Limb (tissue), 2 donors: Measurements from ENCODE around the gene CCNL1.
A peak's percentile ranks its signal among the peaks of the same experiment; 100 is the strongest.

Experiments
- DNase-seq, 2 donors: peaks; one replicate each; pipeline ENCODE4 v3.0.0-alpha.2; 2016; ENCODE audit errors: extremely low spot score in 2 of 2

CCNL1 gene

DNA sequence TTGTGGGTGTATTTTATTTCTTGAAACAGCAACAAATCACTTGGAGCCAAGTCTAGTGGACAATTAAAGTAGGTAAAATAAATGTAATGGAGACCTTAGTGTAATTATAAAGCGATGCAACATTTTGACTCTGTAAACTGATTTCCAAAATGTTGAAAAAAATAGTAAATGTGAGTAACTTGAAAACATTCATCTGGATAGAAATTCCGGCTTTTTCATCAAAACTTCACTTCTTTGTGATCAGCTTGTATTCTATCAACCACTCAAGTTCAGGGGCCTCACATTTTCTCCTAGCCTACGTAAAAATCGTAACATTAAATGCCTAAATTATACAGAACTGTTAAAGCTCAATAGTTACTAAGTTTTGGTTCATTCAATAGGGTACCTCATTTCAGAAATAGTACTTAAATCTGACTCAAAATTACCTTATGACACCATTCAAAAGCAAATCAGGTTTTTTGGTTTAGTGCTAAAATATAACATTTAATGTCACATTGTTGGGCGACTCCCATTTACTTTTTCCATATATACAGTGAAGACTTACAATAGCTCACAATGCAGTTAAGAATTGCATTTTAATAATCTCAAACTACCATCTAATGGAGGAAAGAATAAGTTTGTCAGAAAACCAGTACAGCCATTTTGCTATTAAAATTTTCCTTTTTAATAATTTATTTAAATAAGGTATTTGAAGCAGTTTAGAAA lies 12.7 kb downstream of the CCNL1 start:
- DNase-seq: no peak

DNA sequence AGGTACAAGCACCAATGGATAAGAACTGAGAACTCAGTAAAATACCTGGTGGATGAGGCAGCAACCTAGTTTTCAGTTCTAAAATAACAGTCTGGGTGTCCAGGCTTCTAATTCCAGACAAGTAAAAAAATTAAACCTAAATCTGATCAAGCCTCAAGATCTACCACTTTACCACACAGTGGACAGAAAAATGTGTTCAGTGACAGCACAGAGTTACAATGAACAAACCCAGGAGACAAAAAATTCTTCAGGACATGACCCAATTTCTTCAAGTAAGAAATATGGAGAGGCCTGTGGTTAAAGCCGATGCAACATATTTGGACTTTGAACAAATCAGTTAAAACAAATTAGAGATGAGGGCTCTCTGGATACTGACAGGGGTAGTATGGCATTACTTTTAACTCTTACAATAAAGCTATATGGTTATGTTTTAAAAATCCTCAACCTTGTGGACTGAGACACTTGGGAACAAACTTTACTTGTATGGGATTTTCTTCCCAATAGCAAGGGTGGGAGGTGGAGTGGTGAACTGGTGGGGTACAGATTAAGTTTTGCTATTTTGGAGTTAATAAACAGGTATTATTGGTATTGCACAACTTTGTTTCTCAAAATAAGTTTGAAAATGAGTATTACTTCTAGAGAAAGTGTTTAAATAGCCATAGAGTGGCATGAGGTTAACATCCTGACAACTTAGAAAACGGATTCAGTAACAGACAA lies 14.2 kb downstream of the CCNL1 start:
- no peak for DNase-seq

- no peak for DNase-seq
These were observed 17.6 kb downstream of the CCNL1 start for GRCh38 chr3:157142315-157142714.

GRCh38 chr3:157139938-157140534 lies 19.9 kb downstream of the CCNL1 start:
- DNase-seq: no peak

DNA sequence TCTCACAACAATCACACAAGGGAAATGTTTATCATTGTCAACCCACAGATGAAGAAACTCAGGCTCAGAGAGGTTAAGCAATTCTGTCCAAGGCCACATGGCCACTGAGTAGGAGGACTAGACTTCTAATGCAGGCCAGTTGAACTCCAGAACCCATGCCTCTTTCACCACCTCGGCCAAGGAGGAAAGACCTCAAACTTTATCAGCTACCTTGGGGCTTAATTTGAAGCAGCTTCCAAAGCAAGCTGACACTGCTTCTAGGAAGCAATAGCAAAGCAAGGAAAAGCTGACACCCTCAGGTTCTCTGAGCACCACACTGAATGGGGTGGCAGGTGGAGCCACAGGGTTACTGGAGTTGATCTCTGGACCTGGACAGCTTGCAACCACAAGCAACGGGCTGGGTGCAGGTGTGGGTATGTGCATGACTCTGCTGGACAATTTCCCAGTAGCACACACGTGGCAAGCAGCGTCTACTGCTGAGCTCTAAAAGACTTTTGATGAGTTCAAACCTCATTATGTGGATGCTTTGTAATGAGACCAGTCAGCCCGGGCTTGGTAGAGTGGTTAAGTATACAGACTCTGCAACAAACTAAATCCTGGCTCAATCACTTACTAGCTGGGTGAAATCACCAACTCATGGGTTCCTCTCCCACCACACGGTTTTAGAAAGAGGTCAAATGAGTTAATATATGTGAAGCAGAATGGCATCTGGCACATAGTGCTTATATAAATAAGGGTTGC lies 23.1 kb downstream of the CCNL1 start:
- DNase-seq: no peak

- no peak for DNase-seq
These were observed 24.1 kb downstream of the CCNL1 start for GRCh38 chr3:157135671-157136396.

DNA sequence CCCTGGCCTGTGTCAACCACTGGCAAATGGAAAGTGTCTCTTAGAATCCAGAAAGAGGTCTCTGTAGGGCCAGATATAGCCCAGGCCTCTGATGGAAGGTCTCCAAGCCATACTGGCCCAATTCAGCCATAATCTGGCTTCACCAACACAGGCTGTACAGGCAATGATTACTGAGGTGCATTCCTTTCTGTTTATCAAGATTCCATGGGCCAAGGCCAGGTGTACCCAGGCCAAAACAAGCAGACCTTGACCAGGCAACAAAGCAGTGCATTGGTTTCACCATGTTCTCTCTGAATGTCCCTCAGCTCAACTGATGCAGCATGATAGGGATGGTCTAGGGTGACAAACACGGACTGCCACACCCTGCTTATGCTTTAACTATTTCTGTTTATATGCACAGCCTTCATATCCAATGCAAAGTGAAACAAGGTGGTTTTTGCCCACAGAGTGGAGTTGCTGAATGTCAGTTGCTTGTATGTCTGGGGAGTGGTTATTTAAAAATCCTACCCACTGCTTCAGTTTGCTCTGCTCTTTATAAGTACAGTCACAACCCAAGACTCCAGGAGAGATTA lies 25.2 kb downstream of the CCNL1 start:
- DNase-seq: no peak

GRCh38 chr3:157133434-157134320 lies 26.3 kb downstream of the CCNL1 start:
- DNase-seq: no peak

DNA sequence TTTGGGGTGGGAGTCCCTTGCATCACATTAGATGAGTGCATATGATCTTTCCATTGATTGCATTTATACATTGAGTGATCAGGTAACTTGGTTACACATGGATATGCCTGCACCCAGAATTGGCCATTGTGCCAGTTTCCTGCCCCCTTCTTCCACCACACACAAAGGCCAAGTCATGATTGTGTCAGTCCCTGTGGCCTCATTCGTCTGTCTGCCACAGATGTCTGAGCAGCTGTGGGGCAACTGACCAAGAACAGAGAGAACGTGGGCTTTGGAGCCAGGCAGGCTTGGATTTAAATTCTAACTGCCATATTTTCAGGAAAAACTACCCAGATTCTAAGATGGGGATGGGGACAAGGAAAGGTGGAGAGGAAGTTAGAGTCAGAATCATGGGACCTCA lies 27.0 kb downstream of the CCNL1 start:
- DNase-seq: no peak

DNA sequence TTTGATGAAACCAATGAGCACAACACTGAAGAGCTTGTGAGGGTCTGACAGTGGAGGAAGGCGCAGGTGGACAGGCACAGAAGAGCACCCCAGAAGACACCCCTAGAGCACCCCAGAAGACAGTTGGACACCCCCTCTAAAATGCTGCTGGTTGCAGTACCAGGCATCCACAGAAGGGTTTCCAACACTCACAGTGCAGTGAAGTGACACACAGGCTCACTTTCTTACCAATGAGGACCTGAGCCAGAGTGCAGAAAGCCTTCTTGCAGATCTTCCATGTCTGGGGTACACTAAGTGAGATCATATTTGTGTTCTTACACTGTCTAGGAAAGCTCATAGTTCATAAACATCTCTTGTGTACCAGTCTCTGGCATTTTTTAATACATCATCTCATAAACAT lies 27.6 kb downstream of the CCNL1 start:
- no peak for DNase-seq

DNA sequence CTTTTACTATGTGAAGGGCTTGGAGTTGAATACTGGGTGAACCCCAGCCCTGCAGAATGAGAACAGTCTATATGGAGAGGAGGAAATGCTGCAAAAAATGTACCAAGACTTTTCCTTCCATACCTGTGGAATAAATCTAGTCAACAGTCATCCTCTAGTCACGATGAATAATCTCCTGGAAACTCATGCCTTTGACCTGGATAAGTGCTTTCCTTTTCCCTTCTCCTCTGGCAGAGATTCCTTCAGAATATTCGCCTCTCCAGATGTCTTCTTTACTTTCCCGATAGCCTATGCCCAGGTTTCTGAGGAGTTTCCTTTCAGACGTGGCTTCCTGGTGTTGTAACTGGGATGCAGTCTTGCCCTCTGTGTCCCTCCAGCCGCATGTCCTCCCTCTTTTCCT lies 28.1 kb downstream of the CCNL1 start:
- DNase-seq: no peak

GRCh38 chr3:157130467-157131251 lies 29.3 kb downstream of the CCNL1 start:
- peak; percentile 68 to 82 for DNase-seq

GRCh38 chr3:157129803-157130466 lies 30.0 kb downstream of the CCNL1 start:
- DNase-seq: peak in 1 of 2 donors; percentile 63

- no peak for DNase-seq
These were observed 30.9 kb downstream of the CCNL1 start for GRCh38 chr3:157128771-157129681.

- DNase-seq: no peak
These were observed 31.8 kb downstream of the CCNL1 start for GRCh38 chr3:157127831-157128767.

DNA sequence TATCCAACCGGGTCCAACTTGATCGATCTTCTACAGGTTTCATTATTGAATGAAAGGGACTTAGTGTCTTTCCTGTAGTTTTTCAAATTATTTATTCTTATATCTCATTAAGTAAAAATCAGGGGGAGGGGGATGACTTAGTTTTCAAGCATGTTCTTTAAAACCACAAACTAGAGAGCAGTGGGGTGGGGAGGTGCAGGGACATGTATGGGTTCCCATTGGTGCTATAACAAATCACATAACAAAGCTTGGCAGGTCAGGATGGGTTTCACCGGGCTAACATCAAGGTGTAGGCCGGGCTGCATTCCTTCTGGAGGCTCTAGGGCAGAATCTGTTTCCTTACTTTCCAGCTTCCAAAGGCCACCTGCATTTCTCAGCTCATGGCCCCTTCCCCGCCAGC lies 32.7 kb downstream of the CCNL1 start:
- no peak for DNase-seq
